Uterus (tissue), 2 donors: Measurements from ENCODE around the gene SLC5A4.

Source experiments
- CTCF ChIP-seq, 4 experiments: fragments of 200-600 bp in 2 of 4; fragments of 450-650 bp in 2 of 4; sonication (generic) in 2 of 4; IDR thresholded peaks; one replicate each; pipeline ENCODE4 v1.5.1; 2016 to 2019; ENCODE audit warnings: antibody characterized with exemption in 4 of 4, mild to moderate bottlenecking in 2 of 4, moderate library complexity in 1 of 4
- POLR2A ChIP-seq, 2 donors: fragments of 450-650 bp; IDR thresholded peaks; one replicate each; pipeline ENCODE4 v1.6.1; 2016; ENCODE audit warnings: antibody characterized with exemption in 2 of 2, mild to moderate bottlenecking in 1 of 2, moderate library complexity in 1 of 2

DNA sequence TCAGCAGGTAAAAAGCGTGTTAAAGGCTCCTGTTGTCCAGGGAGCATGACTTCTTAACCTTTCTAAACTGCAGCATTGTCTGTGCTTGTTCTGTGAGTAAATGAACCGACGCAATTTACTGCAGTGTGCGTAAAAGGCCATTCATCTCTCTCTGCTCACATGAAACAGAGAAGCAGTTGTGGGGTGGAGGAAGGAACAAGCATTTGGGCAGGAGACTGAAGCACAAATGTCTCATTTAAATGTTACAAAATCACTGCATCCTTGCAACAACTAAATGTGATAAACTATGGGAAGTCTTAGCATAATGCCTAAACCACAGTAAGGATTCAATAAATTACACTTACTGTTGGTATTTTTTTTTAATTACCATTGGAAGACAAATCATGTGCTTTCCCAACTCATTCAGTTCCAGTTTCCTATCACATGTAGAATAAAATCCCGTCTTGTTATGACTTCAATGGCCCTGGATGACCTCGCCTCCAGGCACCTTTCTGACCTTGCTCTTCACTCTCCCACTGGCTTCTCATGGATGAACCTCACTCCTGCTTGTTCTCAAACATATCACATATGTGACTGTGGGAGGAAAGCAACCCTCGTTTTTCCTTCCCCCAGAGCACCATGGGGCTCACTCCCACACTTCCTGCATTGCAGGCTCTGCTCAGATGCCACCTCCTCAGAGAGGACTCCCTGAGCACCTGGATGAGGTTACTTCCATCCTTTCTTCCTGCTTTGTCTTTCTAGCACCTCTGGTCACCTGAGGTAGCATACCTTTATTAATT lies 28.6 kb downstream of the SLC5A4 start:
- TF ChIP-seq CTCF (IDR thresholded peaks at IDR 0.05) (no peak), POLR2A (IDR thresholded peaks at IDR 0.05) (no peak)
